CMK (cell line): ENCODE data around the gene VCAN.

Experiments used
- DNase-seq: peaks from one replicate; pipeline ENCODE4 v3.0.0-alpha.2; 2010; ENCODE audit warnings: low read depth

VCAN gene

DNA sequence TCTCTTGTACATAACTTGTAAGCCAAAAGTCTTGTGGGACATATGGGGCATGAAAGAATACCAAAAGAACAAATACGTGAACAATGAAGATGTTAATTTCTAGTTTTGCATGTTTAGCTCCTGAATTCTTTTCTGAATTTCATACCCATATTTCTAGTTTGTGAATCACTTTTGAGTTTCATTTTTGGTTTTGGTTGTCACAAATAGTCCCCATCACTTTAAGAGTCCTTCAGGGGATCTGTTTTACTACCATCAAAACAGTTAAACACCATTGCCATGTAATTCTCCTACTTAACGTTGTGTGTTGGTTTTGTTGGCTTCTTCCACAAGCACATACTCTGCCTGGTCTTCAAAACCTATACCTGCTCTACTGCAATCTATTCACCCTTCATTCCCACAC, 27.0 kb downstream of the VCAN start:
- no peak for DNase-seq

DNA sequence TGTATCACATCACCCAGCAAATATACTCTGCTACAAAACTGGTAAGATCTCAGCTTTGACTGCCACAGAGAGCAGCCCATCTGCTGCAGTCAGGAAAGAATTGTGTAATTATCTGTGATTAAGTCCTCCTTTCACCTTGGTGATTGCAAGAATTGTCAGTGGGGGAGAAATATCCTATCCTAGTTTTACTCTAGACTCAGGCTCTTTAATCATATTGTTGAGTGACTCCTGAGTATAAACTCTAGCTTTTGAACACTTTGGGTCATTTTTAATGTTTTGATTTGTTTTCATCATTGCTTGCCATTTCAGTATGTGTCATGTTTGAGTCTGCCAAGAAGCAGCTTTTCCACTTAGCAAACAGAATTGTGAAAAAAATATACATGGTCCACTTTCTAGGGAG, 32.1 kb downstream of the VCAN start:
- DNase-seq = no peak

DNA sequence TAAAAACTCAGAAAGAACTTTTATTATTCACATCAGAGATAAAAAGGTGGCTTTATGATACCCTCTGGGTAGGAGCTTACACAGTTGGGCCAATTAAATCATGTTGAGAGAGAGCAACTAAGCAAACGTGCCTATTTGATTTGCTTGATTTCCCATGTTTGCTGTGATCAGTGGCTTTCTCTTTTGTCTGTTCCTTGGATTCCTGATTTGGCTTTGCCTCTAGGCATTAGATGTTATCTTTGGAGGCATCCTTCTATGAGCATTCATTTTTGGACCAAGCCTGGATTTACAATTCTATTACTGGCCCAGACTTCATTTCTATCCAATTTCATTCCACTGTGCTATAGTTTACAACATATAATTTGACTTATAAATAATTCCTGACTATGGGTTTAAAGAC, 35.9 kb downstream of the VCAN start:
- no peak for DNase-seq

DNA sequence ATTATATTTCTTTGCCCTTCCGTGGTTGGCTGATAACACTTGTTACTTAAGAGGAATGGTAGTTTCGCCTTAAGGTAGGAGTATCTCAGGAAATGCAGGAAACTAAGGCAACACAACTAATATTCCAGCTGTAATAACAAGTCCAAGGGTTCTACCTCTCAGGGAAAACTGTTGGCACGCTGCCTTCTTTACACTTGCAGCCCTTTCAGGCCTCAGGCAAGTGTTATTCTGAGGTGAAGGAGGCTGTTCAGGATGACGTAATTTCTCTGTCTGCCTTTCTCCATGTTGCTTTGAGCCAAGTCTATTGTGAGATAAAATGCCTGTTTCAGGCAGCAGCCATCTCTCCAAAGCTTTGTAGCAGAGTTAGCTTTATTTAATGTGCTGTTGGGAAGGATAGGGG, 38.0 kb downstream of the VCAN start:
- DNase-seq = no peak

DNA sequence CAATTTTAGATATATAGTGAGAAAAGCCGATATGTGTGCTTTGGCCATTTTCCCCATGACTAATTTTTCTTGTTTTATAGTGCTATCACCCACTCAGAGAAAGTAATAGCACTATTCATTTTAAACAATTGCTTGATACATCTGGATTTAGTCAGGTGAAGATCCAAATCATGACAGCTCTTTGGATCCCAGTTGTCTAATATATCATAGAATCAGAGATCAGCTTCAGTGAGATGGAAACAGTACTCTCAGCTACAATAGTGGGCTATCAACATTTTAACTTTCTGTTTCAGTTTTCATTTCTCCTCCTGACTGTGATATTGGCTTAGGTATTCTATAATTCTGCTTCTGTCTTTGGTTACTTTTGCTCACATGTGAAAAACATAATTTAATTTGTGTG, 38.7 kb downstream of the VCAN start:
- DNase-seq = no peak

DNA sequence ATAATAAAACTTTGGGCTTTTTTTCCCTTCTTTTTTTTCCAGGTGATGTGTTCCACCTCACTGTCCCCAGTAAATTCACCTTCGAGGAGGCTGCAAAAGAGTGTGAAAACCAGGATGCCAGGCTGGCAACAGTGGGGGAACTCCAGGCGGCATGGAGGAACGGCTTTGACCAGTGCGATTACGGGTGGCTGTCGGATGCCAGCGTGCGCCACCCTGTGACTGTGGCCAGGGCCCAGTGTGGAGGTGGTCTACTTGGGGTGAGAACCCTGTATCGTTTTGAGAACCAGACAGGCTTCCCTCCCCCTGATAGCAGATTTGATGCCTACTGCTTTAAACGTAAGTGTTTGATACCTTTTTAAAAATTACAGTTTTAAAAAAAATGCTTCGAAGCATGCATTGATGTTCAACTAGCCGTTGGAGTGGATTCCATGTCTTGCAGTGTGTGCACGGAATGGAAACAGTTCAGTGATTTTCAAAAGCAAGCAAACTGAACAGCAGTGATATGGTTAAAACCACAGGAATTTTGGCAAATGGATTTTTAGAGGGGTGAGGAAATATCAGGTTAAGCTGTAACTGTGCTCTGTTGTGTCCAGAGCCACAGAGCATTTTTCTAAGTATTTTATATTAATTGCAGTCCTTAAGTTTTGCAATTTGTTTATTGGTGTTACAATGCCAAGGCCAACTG, 40.7 kb downstream of the VCAN start:
- no peak for DNase-seq

DNA sequence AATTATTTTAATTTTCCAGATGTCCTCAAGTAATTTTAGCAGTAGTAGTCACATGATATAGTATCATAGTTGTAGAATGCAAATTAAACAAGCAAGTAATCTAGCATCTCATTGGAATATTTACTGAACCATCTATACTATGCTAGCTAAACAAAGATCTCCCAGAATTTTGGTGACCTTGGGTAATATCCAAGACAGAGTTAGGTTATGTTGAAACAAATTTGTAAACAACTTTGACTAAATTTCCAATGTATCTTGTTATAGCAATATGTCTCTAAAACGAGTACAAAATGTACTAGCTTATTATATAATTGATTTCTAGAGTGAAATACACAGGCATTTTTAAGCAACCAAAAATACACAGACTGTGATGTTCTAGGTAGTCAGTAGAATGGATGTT, 41.5 kb downstream of the VCAN start:
- no peak for DNase-seq

DNA sequence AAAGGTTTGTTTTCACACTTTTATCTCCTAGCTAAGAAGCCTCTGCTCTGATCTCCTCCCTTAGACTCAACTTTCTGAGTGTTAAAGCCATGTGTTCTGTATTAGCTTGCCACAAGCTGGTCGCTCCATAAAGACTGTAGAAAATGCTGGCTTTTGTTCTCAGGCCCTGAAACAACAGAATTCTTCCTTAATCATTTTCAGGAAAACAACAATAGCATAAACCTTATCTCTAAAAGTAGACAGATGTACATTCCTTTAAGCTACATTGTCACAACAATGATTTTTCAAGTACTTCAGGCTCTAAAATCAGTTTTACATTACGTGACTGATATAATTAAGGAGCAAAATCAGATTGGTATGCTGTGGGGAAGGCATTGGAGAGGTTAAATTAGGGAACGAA, 41.9 kb downstream of the VCAN start:
- DNase-seq = no peak

DNA sequence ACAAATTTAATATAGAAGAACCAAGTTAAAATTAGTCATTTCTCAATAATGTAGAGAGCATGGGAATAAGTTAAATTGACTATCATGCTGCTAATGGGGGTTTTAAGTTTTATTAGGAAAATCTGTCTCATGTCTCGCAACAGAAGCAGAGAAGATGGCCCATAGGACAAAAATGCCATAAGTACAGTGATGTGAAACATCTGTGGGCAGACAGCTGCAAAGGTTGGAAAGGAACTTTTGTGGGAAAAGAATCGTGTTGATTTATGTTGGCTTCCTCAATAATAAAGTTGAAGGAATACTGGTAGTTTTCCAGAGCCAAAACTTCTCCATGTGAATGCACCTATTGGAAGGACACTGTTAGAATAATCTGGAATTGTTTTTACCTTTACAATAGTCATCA, 44.8 kb downstream of the VCAN start:
- DNase-seq = no peak

DNA sequence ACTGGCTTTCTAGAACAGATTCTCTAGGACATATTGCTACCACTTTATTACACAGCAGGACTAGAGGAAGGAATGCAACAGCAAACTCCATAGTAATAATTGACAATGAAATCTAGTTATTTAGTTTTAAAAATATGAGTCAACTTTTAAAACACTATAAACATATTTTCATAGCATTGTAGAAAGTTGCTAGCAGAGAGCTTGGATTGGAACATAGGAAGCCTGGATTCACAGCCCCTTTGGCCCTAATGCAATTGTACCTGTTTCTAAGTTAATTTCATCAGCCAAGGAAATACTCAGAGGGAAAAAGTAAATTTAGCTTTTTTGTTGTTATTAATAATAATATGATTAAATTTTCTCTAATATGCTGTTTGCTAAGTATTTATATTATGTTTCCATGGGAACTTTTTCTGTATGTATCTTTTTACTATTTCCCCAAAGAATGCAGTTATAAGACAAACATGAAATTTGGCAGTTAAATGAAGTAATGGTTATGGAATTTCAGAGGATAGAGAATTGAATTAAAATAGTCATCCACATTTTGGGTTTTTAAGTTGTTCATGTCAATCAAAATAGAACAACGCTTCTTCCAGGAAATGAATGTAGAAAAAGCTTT, 45.6 kb downstream of the VCAN start:
- DNase-seq = no peak

DNA sequence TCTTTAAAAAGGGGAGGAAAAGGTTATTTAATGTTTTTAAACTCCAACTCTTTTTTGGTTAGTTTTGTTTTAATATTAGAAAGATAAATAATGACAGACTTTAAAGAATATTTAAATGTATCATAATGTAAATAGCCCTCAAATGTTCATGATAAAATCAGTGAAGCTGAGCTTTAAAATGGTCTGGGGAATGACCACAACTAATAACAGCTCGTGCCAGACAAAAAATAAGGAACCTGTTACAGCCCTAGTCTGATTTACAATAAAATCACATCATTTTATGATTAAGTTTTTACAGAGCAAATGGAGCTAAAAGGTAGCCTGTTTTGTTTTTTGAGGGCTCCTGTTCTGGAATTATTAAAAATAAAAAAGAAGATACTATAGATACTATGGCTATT, 46.1 kb downstream of the VCAN start:
- no peak for DNase-seq

DNA sequence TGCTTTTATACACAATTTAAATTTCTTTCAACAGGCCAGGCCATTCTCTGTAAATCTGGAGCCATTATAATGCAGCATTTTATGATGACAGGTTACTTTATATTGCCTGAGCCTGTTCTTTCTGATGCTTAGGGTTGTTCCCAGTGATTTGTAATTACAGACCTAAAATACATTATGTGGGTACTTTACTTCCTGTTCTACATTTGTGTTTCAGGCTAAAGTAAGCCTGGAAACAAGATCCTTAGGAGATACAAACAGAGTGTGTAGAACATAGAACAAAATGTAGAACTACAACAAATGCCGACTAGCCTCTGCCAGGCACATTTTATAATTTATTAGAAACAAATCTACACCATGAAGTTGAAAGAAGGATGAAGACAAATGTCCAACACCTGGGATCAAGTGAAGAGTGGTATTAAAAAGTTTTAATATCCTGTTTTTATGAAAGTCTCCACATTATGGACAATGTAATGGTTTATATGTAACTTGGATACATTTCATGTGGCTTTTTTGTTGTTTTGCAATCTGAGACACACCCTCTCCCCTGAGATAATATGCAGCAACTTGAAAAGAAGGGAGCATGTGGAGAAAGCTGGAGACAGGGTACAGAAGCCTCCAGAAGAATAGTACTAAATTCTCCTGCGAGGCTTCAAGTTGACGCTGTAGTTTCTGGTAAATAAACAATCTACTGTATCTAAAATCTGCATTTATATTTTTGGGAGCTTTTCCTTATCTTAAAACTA, 46.9 kb downstream of the VCAN start:
- DNase-seq = no peak

DNA sequence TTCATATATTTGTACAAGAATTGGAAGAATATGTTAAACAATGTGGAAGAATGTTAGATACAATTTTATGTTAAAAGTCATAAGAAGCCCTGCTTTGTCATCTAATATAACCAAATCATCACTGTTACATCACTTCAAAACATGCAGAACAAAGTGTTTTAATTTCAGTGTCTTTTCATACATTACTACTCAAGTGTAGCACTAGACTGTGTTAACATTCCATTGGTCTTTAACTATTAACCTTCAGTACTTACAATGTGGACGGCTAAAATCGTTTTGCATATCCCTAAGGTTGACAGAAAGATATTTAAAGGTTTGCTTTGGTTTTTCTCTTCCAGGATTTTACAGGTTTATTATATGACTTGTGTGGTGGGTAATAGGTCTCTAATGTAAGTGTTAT, 50.9 kb downstream of the VCAN start:
- DNase-seq = no peak

DNA sequence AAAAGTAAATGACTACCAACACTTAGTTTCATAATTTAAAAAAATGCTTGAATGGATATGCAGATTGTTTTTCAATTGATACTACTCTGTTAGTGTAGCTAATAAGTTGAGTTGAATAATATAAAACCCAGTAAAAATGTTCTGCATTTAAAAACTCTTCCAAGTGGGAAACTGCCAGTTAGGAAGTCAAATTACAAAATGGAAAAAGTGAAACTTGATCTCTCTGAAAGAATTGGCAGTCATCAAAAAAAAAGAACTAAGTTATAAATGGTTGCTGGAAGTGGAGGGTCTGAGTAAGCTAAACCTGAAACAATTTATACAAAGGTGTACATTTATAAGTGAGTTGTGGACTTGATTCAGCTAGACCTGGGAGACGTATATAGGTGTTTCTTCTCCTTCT, 52.4 kb downstream of the VCAN start:
- no peak for DNase-seq

DNA sequence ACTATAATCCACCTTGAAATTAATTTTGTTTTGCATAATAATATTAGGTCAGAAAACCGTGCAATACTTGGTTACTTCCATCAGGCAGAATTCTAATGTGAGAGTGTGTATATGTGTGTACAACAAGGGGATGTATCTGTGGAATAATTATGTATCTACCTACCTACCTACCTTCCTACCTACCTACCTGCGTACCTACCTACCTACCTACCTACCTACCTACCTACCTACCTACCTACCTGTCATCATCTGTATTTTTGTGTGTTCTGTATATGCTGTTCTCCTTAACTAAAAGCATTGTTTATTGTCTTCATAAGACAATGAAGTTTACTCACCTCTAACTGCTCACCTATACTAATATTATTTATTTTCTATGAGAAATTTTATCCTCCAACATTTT, 52.8 kb downstream of the VCAN start:
- no peak for DNase-seq

DNA sequence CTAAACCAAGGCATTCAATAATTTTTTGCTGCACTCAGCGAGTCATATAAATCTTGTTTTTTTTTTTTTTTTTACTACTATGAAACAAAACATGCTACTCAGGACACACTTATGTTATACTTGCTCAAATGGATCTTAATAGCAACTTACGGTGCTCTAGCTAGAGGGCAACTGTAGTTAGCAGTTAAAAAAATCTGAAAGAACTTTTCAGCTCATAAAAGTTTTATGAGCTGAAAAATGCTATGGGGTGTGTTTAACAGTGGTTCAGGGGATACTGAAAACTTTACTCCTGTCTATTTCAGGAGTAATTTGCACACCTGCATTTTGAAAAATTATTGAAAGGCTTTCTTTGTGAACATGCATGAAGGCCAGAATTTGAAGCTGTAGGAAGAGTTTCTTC, 53.4 kb downstream of the VCAN start:
- DNase-seq = no peak

DNA sequence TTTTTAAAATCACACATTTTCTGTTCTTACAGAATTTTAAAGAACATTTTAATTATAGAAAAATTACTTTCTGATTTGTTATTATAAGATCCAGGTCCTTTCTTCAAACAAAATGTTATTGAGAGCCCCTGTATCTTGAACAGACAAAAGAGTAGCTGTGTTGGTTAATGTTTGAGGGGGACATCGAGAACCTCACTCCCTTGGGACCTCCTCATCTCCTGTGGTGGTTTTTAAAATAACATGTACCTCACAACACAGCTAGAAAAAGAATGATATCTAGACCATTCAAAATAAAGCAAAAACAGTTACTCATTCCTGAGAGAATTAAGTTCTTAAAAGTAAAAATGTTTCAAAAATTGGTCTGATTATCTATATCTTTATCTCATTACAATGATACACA, 54.7 kb downstream of the VCAN start:
- no peak for DNase-seq

DNA sequence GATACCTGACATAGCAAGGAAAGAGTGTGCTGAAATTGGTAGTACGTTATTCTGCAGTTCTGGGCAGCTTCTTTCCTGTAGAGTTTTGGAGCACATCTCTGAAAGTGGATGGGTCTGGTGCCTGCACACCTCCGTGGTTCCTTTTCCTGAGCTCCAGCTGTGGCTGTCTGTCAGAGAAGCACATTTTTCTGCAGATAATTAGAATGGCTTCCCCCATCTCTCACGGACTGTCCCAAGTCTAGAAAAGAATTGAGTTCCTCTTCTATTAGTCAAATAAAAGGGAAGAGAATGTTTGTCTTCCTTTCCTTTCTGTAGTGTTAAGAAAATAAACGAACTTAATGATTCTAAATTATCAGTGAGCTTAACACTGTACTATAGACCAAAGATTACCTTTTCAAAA, 55.7 kb downstream of the VCAN start:
- DNase-seq = no peak

DNA sequence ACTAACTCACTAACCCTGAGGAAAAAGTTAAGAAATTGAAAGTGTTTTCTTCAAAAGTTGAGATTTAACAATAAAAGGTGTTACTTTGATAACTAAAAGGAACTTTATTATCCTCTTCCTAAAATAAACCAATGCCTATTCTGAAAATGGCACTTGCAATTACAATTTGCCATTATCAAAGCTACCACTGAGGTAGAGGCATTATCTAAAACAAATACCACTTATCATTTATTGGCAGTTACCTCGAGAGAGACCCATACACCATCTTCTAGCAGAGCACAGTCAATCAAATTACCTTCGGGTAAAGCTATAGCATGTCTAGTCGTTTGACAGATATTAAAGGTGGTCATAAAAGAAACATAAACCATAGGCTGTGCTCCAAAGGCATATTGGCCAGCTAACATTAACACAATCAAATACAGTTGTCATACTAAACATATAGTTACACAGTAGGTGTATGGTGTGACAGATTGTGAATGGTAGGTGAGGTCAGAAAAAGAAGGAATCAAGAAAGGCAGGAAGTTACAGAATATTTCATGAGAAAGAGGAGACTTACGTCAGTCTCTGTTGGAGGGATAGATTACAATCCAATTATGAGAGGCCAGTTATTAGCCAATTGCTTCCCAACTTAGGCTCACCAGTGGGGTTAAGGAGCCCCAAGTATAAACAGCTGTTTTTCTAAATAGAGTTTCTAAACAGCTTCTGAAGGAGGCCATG, 56.3 kb downstream of the VCAN start:
- DNase-seq = no peak

DNA sequence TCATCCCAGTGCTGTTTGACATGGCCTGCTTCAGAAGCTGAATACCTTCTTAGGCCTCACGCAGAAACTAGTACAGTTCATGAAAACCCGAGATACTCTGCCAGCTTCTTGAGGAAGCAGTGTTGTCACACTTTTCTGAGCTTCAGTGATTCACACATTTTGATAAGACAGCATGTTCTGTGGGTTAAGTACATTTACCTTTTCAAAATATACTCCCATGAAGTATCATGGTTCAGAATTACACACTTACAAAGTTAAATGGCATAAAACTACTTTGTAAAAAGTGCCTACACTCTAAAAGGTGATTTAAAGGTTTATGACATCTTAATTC, 56.9 kb downstream of the VCAN start:
- no peak for DNase-seq

DNA sequence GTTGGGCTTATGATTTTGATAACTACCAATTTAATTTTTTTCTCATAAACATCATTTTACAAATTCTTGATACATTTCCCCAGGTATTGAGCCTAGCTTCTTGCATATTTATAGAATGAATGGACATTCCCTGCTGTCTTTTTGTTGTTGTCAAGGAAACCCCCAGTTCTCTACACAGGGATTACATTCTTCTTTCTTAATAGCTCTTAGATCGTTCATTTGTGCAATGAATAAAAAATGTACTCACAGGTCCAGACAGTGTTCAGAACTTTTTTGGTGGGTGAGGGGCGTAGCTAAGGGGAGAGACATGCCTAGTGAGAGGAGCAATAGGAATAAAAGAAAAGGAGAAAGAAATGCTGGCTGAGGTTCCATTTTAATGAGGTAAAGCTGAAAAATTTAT, 58.6 kb downstream of the VCAN start:
- no peak for DNase-seq

DNA sequence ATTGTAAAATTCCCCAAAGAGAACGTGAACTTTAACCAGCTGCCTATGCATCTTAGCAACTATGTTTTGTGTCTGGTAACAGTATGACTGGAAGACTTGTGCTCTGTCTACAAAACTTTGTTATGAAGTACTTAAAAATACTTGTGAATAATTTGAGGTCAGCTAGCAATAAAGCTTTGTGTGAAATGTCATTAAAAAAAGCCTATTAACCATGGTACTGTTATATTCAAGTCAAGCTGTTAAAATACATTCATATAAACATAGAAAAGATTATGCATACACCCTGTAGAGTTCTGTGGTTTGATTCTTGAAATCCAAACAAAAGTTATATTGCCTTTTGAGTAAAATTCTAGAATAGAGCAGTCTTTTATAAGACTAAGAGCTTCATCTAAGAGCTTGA, 60.1 kb downstream of the VCAN start:
- DNase-seq = no peak

DNA sequence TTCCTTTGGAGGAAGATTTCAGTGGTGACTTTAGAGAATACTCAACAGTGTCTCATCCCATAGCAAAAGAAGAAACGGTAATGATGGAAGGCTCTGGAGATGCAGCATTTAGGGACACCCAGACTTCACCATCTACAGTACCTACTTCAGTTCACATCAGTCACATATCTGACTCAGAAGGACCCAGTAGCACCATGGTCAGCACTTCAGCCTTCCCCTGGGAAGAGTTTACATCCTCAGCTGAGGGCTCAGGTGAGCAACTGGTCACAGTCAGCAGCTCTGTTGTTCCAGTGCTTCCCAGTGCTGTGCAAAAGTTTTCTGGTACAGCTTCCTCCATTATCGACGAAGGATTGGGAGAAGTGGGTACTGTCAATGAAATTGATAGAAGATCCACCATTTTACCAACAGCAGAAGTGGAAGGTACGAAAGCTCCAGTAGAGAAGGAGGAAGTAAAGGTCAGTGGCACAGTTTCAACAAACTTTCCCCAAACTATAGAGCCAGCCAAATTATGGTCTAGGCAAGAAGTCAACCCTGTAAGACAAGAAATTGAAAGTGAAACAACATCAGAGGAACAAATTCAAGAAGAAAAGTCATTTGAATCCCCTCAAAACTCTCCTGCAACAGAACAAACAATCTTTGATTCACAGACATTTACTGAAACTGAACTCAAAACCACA, 67.4 kb downstream of the VCAN start:
- no peak for DNase-seq
